IPS-NIHi11 (cell line): ENCODE measurements around the gene BEST4.
A peak's percentile ranks its signal among the peaks of the same experiment; 100 is the strongest.
"Not testable (repeated sequence)": the region's sequence is repeated elsewhere in the genome, so short reads cannot be mapped to it uniquely, and the experiment has no call there.

Experiments
- DNase-seq: peaks from one replicate; pipeline ENCODE4 v3.0.0; 2012; ENCODE audit warnings: mixed read lengths, low spot score

BEST4 gene

GRCh38 chr1:44801491-44802305 is 13.7 kb upstream of the BEST4 start:
- DNase-seq: no peak

GRCh38 chr1:44799770-44800584 is 12.0 kb upstream of the BEST4 start, which contains the start of gene PLK3:
Gene PLK3 (plus strand): TSS chr1:44800377. CDS start chr1:44800464, 87 bp downstream.
- DNase-seq: peak; percentile 91

- DNase-seq: no peak
Observed at GRCh38 chr1:44798481-44799365, 10.8 kb upstream of the BEST4 start.

- not testable (repeated sequence) for DNase-seq
Observed at GRCh38 chr1:44797886-44798285, 9.9 kb upstream of the BEST4 start.

GRCh38 chr1:44792736-44793502 is 4.9 kb upstream of the BEST4 start:
- DNase-seq: no peak

- DNase-seq: no peak
Observed at GRCh38 chr1:44790968-44791801, 3.2 kb upstream of the BEST4 start.

GRCh38 chr1:44787506-44787905 is 464 bp downstream of the BEST4 start:
- DNase-seq: no peak

- no peak for DNase-seq
Observed at GRCh38 chr1:44786841-44787426, 1.0 kb downstream of the BEST4 start.

- peak; percentile 84 for DNase-seq
Observed at GRCh38 chr1:44786138-44786840, 1.7 kb downstream of the BEST4 start.

GRCh38 chr1:44785501-44786137 is 2.4 kb downstream of the BEST4 start:
- DNase-seq: no peak

GRCh38 chr1:44785029-44785380 is 3.0 kb downstream of the BEST4 start:
- DNase-seq: no peak

- peak; percentile 61 for DNase-seq
Observed at GRCh38 chr1:44784094-44785028, 3.6 kb downstream of the BEST4 start.

GRCh38 chr1:44783697-44784093 is 4.3 kb downstream of the BEST4 start:
- DNase-seq: no peak

- DNase-seq: no peak
Observed at GRCh38 chr1:44780583-44781121, 7.3 kb downstream of the BEST4 start.

GRCh38 chr1:44778705-44779576 is 9.0 kb downstream of the BEST4 start:
- DNase-seq: no peak

- DNase-seq: no peak
Observed at GRCh38 chr1:44777969-44778635, 9.9 kb downstream of the BEST4 start.
